A673 (cell line): Measurements from ENCODE around the gene ZNF620. TPM values are rescaled to one million over a fixed set of nuclear protein-coding genes. Genes with fewer than 3 reads are reported as not detected.

Experiments
- BruUV-seq: library from RNA; stranded (reverse); fragments of 400-500 nt; replicated peaks from 2 replicates; lab custom pipeline; 2021; lab: Mats Ljungman, UMichigan
- CTCF ChIA-PET: fragments of 300-600 bp; sonication (Branson Sonifier 250); formaldehyde crosslinking; loops from one replicate; lab custom pipeline; 2022; ENCODE audit warnings: antibody characterized with exemption; lab: Charles Lee
- POLR2A ChIA-PET: fragments of 300-600 bp; sonication (Branson Sonifier 250); formaldehyde crosslinking; loops from one replicate; lab custom pipeline; 2022; ENCODE audit warnings: antibody characterized with exemption; ENCODE audit not compliant: low non-redundant PET; lab: Charles Lee
- DNase-seq: peaks from one replicate; pipeline ENCODE4 v3.0.0-alpha.2; 2015; ENCODE audit warnings: low spot score
- H3K27ac ChIP-seq: fragments of 200-600 bp; sonication (generic); 2 replicates; pipeline ENCODE4 v1.5.1; 2016; ENCODE audit warnings: mixed run types, low read depth, mild to moderate bottlenecking, mixed read lengths, antibody characterized with exemption, low read length; ENCODE audit not compliant: poor library complexity, severe bottlenecking
- H3K27me3 ChIP-seq: fragments of 200-600 bp; sonication (generic); replicated peaks from 2 replicates; pipeline ENCODE4 v1.6.1; 2017; ENCODE audit warnings: mixed run types, low read depth, mild to moderate bottlenecking, mixed read lengths, antibody characterized with exemption, low read length; ENCODE audit not compliant: insufficient read depth, poor library complexity
- H3K36me3 ChIP-seq: fragments of 200-600 bp; sonication (generic); 2 replicates; pipeline ENCODE4 v1.6.1; 2016; ENCODE audit warnings: mixed run types, mild to moderate bottlenecking, mixed read lengths, antibody characterized with exemption, low read length; ENCODE audit not compliant: insufficient read depth, poor library complexity, severe bottlenecking
- H3K4me1 ChIP-seq: fragments of 200-600 bp; sonication (generic); 2 replicates; pipeline ENCODE4 v1.6.1; 2017; ENCODE audit warnings: mixed run types, mild to moderate bottlenecking, mixed read lengths, antibody characterized with exemption, low read length; ENCODE audit not compliant: insufficient read depth, poor library complexity, severe bottlenecking
- H3K4me3 ChIP-seq: fragments of 200-600 bp; sonication (generic); 2 replicates; pipeline ENCODE4 v1.5.1; 2016; ENCODE audit warnings: low read depth, mixed run types, mild to moderate bottlenecking, mixed read lengths, low read length; ENCODE audit not compliant: poor library complexity, severe bottlenecking
- H3K9me3 ChIP-seq: fragments of 200-600 bp; sonication (generic); 2 replicates; pipeline ENCODE4 v1.6.1; 2016; ENCODE audit warnings: mixed run types, low read depth, mild to moderate bottlenecking, mixed read lengths, antibody characterized with exemption, low read length; ENCODE audit not compliant: poor library complexity, severe bottlenecking
- EZH2 ChIP-seq: fragments of 200-600 bp; sonication (generic); IDR thresholded peaks from 2 replicates; pipeline ENCODE4 v1.6.1; 2017; ENCODE audit warnings: borderline replicate concordance, low read depth, mild to moderate bottlenecking, mixed read lengths, antibody characterized with exemption, low read length; ENCODE audit not compliant: poor library complexity, severe bottlenecking
- intact Hi-C: fragments of 100-400 bp; cut with micrococcal nuclease; formaldehyde crosslinking; loops from one replicate; pipeline ENCODE4 v1.10.0; 2022; ENCODE audit not compliant: unreplicated experiment
- total RNA-seq: library from RNA; stranded (reverse); gene quantifications from 2 replicates; pipeline ENCODE4 v1.2.3, GENCODE V29; 2021
- TF ChIP-seq, protein P1 (sequence below): fragments of 300-800, 200-600 bp; sonication (generic); conservative IDR thresholded peaks from 2 replicates; pipeline ENCODE4 v1.5.1; 2017; ENCODE audit warnings: low read depth, mild to moderate bottlenecking, antibody characterized with exemption, low read length, moderate library complexity, mixed read lengths

ZNF620 gene
- total RNA-seq, 1 experiment from 2014 or later, result 7.9 TPM

DNA sequence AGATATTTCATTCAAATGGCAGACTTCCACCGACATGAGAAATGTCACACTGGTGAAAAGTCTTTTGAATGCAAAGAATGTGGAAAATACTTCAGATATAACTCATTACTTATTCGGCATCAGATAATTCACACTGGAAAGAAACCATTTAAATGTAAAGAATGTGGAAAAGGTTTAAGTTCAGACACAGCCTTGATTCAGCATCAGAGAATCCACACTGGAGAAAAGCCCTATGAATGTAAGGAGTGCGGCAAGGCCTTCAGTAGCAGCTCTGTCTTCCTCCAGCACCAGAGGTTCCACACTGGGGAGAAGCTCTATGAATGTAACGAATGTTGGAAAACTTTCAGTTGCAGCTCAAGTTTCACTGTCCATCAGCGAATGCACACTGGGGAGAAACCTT, 10.4 kb downstream of the ZNF620 start:
- CTCF ChIA-PET, result no interaction called here
- Histone ChIP-seq H3K4me3 (no peak overlapping the region), H3K27me3 (no peaks in the 10 kb centered on the region), H3K9me3 (no peaks in the 10 kb centered on the region), H3K4me1 (no peaks in the 10 kb centered on the region), H3K36me3 (no peaks in the 10 kb centered on the region), H3K27ac (no peak overlapping the region)
- POLR2A ChIA-PET, result no interaction called here
- no peak for DNase-seq
- TSS peak; percentile 26 for BruUV-seq
- intact Hi-C loops, result no loop called here
- TF ChIP-seq, protein P1, sequence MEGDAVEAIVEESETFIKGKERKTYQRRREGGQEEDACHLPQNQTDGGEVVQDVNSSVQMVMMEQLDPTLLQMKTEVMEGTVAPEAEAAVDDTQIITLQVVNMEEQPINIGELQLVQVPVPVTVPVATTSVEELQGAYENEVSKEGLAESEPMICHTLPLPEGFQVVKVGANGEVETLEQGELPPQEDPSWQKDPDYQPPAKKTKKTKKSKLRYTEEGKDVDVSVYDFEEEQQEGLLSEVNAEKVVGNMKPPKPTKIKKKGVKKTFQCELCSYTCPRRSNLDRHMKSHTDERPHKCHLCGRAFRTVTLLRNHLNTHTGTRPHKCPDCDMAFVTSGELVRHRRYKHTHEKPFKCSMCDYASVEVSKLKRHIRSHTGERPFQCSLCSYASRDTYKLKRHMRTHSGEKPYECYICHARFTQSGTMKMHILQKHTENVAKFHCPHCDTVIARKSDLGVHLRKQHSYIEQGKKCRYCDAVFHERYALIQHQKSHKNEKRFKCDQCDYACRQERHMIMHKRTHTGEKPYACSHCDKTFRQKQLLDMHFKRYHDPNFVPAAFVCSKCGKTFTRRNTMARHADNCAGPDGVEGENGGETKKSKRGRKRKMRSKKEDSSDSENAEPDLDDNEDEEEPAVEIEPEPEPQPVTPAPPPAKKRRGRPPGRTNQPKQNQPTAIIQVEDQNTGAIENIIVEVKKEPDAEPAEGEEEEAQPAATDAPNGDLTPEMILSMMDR, result no peak
- no peak for TF ChIP-seq EZH2

DNA sequence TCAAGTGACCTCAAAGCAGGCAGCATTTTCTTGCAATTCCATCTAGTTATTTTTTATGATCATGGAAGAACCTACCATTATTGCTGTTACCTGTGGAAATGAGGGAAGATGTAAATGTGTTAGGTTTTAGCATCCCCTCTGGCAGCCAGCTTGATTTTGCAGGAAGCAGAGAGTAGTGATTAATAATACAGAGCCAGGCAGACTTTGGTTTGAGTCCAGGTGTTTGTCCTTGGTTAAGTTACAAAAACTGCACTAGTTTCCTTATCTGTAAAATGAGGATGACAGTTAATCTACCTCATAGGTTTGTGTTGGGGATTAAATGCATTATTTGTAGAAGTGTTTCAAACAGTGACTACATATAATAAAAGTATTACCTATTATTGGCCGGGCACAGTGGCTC, 12.2 kb downstream of the ZNF620 start:
- Histone ChIP-seq H3K4me3 (no peak overlapping the region), H3K36me3 (no peaks in the 10 kb centered on the region), H3K27ac (no peak overlapping the region), H3K4me1 (no peaks in the 10 kb centered on the region), H3K27me3 (no peaks in the 10 kb centered on the region), H3K9me3 (no peaks in the 10 kb centered on the region)
- TF ChIP-seq, protein P1, result no peak
- TF ChIP-seq EZH2, result no peak
- intact Hi-C loops, result no loop called here
- DNase-seq, result no peak
- BruUV-seq, result no TSS peak
- POLR2A ChIA-PET, result no interaction called here
- CTCF ChIA-PET, result no interaction called here

- CTCF ChIA-PET, result no interaction called here
- no TSS peak for BruUV-seq
- no peaks in the 10 kb centered on the region for H3K27me3 ChIP-seq
Observed at GRCh38 chr3:40518848-40519247, 13.0 kb downstream of the ZNF620 start.

More at GRCh38 chr3:40518848-40519247, 13.0 kb downstream of the ZNF620 start:
- DNase-seq, result no peak
- intact Hi-C loops, result no loop called here
- no peaks in the 10 kb centered on the region for H3K9me3 ChIP-seq
- POLR2A ChIA-PET, result no interaction called here
- no peak overlapping the region for H3K27ac ChIP-seq
- no peaks in the 10 kb centered on the region for H3K36me3 ChIP-seq
- no peak overlapping the region for H3K4me3 ChIP-seq
- TF ChIP-seq EZH2, result no peak
- TF ChIP-seq, protein P1, result no peak
- H3K4me1 ChIP-seq, result no peaks in the 10 kb centered on the region
